Nephron (organoid): Measurements from ENCODE around the gene GLB1L2.

Experiments
- H3K27ac Mint-ChIP-seq, 3 experiments: 2 replicates each; pipeline ENCODE4 v1.8.0; 2020; ENCODE audit warnings: mixed read lengths in 3 of 3, mild to moderate bottlenecking in 2 of 3, moderate library complexity in 1 of 3
- H3K27me3 Mint-ChIP-seq: 2 replicates; pipeline ENCODE4 v1.8.0; 2021; ENCODE audit warnings: low read depth, mild to moderate bottlenecking, moderate library complexity, mixed read lengths
- H3K36me3 Mint-ChIP-seq: 2 replicates; pipeline ENCODE4 v1.8.0; 2020; ENCODE audit warnings: low read depth, mixed read lengths
- H3K4me1 Mint-ChIP-seq: 2 replicates; pipeline ENCODE4 v1.8.0; 2020; ENCODE audit warnings: mixed read lengths
- H3K4me3 Mint-ChIP-seq, 3 experiments: 2 replicates each; pipeline ENCODE4 v1.8.0; 2020; ENCODE audit warnings: mild to moderate bottlenecking in 3 of 3, mixed read lengths in 3 of 3, moderate library complexity in 2 of 3
- H3K9me3 Mint-ChIP-seq: 2 replicates; pipeline ENCODE4 v1.8.0; 2020; ENCODE audit warnings: mixed read lengths
- TF ChIP-seq, protein P1 (sequence below), 3 experiments: fragments of 200-600 bp; sonication (generic); IDR thresholded peaks; one replicate each; pipeline ENCODE4 v1.5.0; 2021; ENCODE audit warnings: antibody characterized with exemption in 3 of 3; ENCODE audit not compliant: unreplicated experiment in 3 of 3

The GLB1L2 gene

DNA sequence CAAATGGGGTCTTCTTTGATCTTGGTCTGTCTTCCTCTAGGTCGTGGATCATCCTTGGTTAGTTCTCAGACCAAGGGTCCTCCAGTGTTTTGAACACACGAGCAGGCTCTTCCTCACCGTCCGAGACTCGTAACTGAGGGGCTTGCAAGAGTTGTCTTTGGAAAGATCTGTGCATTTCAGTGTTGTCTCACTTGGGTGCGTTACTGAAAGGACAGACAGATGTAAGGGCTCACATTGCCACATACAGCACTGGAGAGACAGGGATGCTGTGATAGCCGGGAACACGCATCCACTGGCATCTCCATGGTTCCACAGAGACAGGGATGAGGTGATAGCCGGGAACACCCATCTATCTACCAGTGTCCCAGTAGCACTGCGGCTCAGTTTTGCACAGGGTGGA is 15.7 kb downstream of the GLB1L2 start:
- Mint-ChIP-seq H3K9me3 (no peaks in the 10 kb centered on the region), H3K4me3 (no peak overlapping the region), H3K27ac (no peak overlapping the region), H3K36me3 (no peaks in the 10 kb centered on the region), H3K4me1 (no peaks in the 10 kb centered on the region), H3K27me3 (peaks cover 18% of the 10 kb centered on the region)
- TF ChIP-seq, protein P1, sequence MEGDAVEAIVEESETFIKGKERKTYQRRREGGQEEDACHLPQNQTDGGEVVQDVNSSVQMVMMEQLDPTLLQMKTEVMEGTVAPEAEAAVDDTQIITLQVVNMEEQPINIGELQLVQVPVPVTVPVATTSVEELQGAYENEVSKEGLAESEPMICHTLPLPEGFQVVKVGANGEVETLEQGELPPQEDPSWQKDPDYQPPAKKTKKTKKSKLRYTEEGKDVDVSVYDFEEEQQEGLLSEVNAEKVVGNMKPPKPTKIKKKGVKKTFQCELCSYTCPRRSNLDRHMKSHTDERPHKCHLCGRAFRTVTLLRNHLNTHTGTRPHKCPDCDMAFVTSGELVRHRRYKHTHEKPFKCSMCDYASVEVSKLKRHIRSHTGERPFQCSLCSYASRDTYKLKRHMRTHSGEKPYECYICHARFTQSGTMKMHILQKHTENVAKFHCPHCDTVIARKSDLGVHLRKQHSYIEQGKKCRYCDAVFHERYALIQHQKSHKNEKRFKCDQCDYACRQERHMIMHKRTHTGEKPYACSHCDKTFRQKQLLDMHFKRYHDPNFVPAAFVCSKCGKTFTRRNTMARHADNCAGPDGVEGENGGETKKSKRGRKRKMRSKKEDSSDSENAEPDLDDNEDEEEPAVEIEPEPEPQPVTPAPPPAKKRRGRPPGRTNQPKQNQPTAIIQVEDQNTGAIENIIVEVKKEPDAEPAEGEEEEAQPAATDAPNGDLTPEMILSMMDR (IDR thresholded peaks at IDR 0.05; ENCODE audit: unreplicated experiment in 3 of 3): no peak

DNA sequence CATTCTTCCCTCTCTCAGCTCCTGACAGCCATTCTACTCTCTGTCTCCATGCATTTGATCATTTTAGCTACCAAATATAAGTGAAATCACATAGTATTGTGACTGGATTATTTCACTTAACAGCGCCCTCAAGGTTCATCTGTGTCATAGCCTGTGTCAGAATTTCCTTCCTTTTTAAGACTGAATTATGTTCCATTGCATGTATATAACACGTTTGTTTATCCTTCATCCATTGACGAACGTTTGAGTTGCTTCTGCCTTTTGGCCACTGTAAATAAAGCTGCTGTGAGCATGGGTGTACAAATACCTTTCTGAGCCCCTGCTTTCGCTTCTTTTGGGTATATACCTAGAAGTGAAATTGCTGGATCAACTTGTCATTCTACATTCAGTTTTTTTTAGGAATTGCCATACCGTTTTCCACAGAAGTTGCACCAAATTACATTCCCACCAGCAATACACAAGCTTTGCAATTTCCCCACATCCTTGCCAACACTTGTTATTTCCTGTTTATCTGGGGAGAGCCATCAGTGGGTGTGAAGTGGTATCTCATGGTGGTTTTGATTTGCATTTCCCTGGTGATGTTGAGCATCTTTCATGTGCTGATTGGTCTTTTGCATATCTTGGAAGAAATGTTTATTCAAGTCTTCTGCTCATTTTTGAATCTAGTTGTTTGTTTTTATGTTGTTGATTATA is 17.5 kb downstream of the GLB1L2 start:
- peaks cover 4% of the 10 kb centered on the region for H3K36me3 Mint-ChIP-seq
- H3K4me3 Mint-ChIP-seq: no peak overlapping the region
- peaks cover 2% of the 10 kb centered on the region for H3K9me3 Mint-ChIP-seq
- H3K27ac Mint-ChIP-seq: no peak overlapping the region
- TF ChIP-seq, protein P1 (IDR thresholded peaks at IDR 0.05; ENCODE audit: unreplicated experiment in 3 of 3): no peak
- peaks cover 3% of the 10 kb centered on the region for H3K27me3 Mint-ChIP-seq
- no peaks in the 10 kb centered on the region for H3K4me1 Mint-ChIP-seq

DNA sequence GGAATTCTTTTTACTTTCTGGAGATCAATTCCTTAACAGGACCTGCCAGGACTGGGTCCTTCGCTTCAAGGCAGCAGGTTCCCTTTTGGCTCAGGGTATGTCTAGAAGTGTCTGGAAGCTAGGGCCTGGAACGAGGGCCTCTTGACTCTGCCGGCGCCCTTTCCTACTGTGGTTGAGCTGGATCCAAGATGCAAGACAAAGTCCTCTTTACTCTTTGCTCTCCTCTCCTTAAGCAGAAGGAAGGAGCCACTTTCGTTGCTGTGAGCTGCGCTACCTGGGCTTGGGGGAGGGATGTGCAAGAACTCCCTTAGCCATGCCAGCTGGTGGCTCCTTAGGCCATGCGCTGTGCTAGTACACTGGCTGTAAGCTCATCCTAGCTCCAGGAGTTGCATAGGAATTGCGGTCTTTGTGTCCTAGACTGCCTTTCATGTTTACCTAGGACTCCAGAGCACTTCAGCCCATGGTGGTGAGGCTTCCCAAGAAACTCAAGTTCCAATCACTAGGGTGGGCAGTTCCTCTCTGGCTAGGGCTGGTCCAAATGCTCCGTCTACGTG is 18.1 kb downstream of the GLB1L2 start:
- H3K36me3 Mint-ChIP-seq: peaks cover 7% of the 10 kb centered on the region
- H3K4me3 Mint-ChIP-seq: no peak overlapping the region
- no peak overlapping the region for H3K27ac Mint-ChIP-seq
- peaks cover 2% of the 10 kb centered on the region for H3K4me1 Mint-ChIP-seq
- TF ChIP-seq, protein P1 (IDR thresholded peaks at IDR 0.05; ENCODE audit: unreplicated experiment in 3 of 3): no peak
- peaks cover 3% of the 10 kb centered on the region for H3K27me3 Mint-ChIP-seq
- H3K9me3 Mint-ChIP-seq: peaks cover 4% of the 10 kb centered on the region

DNA sequence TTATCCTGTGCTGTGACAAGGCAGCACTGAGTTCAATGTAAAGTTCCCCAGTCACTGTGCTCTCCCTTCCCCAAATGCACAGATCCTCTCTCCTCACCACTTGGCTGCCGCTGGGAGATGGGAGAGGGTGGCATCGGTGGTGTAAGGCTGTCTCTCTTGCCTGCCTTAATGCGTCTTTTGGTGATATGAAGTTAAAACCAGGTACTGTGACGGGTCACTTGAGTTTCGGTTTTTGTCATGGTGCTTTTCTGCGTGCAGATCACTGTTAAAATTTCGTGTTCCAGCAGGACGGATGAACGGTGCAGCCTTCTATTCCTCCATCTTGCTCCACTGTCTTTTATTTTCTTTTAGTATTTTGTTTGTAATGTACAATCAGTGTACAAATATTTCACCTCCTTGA is 18.6 kb downstream of the GLB1L2 start:
- Mint-ChIP-seq H3K27me3 (peaks cover 3% of the 10 kb centered on the region), H3K4me1 (peaks cover 7% of the 10 kb centered on the region), H3K36me3 (peaks cover 8% of the 10 kb centered on the region), H3K4me3 (no peak overlapping the region), H3K9me3 (peaks cover 7% of the 10 kb centered on the region), H3K27ac (no peak overlapping the region)
- TF ChIP-seq, protein P1 (IDR thresholded peaks at IDR 0.05; ENCODE audit: unreplicated experiment in 3 of 3): no peak

DNA sequence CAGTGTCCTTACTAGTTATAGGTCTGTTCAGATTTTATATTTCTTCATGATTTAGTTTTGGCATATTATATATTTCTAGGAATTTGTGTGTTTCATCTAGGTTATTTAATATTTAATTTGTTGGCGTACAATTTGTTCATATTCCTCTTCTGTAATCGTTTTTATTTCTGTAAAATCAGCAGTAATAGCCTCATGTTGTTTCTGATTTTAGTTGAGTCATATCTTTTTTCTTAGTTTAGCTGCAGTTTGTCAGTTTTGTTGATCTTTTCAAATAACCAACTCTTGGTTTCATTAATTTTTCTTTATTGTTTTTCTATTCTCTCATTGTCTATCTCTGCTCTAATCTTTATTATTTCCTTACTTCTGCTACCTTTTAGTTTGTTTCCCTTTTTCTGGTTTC is 20.3 kb downstream of the GLB1L2 start:
- Mint-ChIP-seq H3K9me3 (peaks cover 7% of the 10 kb centered on the region), H3K27ac (no peak overlapping the region), H3K4me3 (no peak overlapping the region), H3K4me1 (peaks cover 10% of the 10 kb centered on the region), H3K27me3 (peaks cover 7% of the 10 kb centered on the region), H3K36me3 (peaks cover 8% of the 10 kb centered on the region)
- TF ChIP-seq, protein P1 (IDR thresholded peaks at IDR 0.05; ENCODE audit: unreplicated experiment in 3 of 3): no peak

DNA sequence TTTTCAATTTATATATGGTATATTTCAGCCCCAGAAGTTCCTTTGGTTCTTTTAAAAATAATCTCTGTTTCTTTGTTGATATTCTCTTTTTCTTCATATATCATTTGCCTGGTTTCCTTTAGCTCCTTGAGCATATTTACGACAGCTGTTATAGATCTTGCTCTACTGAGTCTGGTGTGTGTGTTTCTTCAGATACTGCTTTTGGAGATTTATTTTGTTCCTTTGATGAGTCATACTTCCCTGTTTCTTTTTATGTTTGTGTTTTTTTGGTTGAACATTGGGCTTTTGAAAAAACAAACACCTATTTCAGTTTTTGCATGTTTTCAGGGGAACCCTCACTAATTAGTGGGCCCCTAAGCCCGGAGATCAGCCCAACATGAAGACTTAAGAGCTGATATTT is 23.3 kb downstream of the GLB1L2 start:
- H3K36me3 Mint-ChIP-seq: peaks cover 8% of the 10 kb centered on the region
- H3K4me1 Mint-ChIP-seq: peaks cover 10% of the 10 kb centered on the region
- H3K4me3 Mint-ChIP-seq: no peak overlapping the region
- TF ChIP-seq, protein P1 (IDR thresholded peaks at IDR 0.05; ENCODE audit: unreplicated experiment in 3 of 3): no peak
- peaks cover 10% of the 10 kb centered on the region for H3K27me3 Mint-ChIP-seq
- H3K27ac Mint-ChIP-seq: peak overlapping the region; percentile 0 to 49 (median 1)
- peaks cover 7% of the 10 kb centered on the region for H3K9me3 Mint-ChIP-seq
